D721Med (cell line): ENCODE results near the gene TLX1.

Source experiments
- DNase-seq: peaks from one replicate; pipeline ENCODE4 v3.0.0; 2011; ENCODE audit warnings: low spot score; ENCODE audit not compliant: insufficient read length
- FAIRE-seq: peaks from 2 replicates; lab custom pipeline; 2011; peaks lifted over from hg19 to GRCh38; lab: Jason Lieb, UNC
- TF ChIP-seq, protein P1 (sequence below): IDR thresholded peaks from 2 replicates; pipeline ENCODE4 v1.5.1; 2012; ENCODE audit warnings: mild to moderate bottlenecking, control low read depth; ENCODE audit not compliant: insufficient read depth; ENCODE audit errors: missing control alignments

Gene TLX1

GRCh38 chr10:101091546-101092290 lies 39.4 kb upstream of the TLX1 start:
- TF ChIP-seq, protein P1, sequence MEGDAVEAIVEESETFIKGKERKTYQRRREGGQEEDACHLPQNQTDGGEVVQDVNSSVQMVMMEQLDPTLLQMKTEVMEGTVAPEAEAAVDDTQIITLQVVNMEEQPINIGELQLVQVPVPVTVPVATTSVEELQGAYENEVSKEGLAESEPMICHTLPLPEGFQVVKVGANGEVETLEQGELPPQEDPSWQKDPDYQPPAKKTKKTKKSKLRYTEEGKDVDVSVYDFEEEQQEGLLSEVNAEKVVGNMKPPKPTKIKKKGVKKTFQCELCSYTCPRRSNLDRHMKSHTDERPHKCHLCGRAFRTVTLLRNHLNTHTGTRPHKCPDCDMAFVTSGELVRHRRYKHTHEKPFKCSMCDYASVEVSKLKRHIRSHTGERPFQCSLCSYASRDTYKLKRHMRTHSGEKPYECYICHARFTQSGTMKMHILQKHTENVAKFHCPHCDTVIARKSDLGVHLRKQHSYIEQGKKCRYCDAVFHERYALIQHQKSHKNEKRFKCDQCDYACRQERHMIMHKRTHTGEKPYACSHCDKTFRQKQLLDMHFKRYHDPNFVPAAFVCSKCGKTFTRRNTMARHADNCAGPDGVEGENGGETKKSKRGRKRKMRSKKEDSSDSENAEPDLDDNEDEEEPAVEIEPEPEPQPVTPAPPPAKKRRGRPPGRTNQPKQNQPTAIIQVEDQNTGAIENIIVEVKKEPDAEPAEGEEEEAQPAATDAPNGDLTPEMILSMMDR: no peak
- DNase-seq (no peak), FAIRE-seq (no peak)

DNA sequence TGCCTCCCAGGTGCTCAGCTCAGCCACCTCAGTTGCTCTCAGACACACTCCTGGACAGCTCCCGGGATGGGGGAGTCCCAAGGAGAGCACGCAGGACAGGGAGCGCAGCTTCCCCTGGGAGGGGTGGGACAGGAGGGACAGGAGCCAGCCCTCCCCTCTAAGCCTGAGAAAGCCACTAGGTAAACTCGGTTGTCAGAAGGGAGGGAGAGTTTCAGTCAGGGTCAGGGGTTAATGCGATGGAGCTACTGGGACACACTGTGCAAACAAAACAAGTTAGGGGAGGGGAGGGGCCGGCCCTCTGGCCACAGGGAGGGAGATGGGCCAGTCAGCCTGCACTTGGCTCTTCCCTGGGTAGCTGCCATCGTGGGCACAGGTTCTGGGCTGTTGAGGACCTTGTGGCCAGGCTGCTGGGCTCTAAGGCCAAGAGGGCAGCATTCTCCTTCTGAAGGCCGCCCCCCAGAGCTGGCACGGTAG lies 38.2 kb upstream of the TLX1 start:
- no peak for DNase-seq
- no peak for FAIRE-seq
- TF ChIP-seq, protein P1: no peak

- DNase-seq: no peak
- TF ChIP-seq, protein P1: no peak
- FAIRE-seq: no peak
These were observed 36.8 kb upstream of the TLX1 start for GRCh38 chr10:101094121-101094879.

- TF ChIP-seq, protein P1: no peak
- FAIRE-seq: no peak
- no peak for DNase-seq
These were observed 36.1 kb upstream of the TLX1 start for GRCh38 chr10:101095004-101095403.

DNA sequence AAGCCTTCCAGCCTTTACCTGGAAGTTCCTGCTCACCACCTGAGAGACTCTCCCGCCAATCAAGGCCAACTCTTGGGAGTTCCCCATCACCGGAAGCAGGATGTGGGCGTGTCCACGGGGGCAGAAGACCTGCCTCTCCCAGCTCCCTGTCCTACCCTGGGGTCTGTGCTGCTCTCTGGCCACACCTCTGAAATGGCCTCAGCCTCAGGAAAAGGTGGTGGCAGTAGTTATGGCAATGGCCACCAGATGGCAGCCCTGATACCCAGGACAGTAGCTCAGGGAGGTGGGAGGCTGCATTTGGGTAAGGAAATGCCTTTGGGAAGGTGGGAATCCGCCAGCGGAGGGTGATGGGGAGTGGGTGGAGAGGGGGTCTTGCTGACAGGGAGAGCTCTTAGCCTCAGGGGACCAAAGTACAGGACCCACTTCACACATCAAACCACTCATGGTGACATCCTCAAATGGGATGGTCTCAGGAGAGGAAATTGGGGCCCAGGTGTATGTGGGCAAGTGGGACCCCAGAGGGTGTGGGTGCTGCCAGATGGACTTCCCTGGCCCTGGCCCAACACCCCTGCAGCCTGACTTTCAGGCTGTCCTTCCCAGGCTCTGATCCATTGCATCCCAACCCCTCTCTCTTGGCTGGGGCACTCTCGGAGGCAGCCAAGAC lies 35.4 kb upstream of the TLX1 start:
- FAIRE-seq (no peak), DNase-seq (peak; percentile 65)
- TF ChIP-seq, protein P1: peak; percentile 93

- DNase-seq (no peak), FAIRE-seq (no peak)
- TF ChIP-seq, protein P1: no peak
These were observed 34.7 kb upstream of the TLX1 start for GRCh38 chr10:101096378-101096777.
